K562 (cell line): ENCODE results near the gene IL6ST. TPM values are rescaled to one million over a fixed set of nuclear protein-coding genes. Genes with fewer than 3 reads are reported as not detected.
A peak's percentile ranks its signal among the peaks of the same experiment; 100 is the strongest.

Source experiments
- ETV1 ChIP-seq: fragments of 450-650 bp; conservative IDR thresholded peaks from 2 replicates; pipeline ENCODE4 v1.6.1; 2016; ENCODE audit warnings: missing genetic modification characterization, control low read depth, low read depth, missing compliant biosample characterization
- FIP1L1 ChIP-seq: fragments of 200-400 bp; formaldehyde crosslinking; IDR thresholded peaks from 2 replicates; pipeline ENCODE4 v1.6.1; 2018; ENCODE audit warnings: mild to moderate bottlenecking, low read depth, low read length; ENCODE audit not compliant: poor library complexity, severe bottlenecking
- HDAC6 ChIP-seq: IDR thresholded peaks from 2 replicates; pipeline ENCODE4 v1.6.1; 2012; ENCODE audit warnings: low read depth, mild to moderate bottlenecking, control low read depth, inconsistent platforms, low read length, moderate library complexity
- IFI16 ChIP-seq: fragments of 250-450 bp; sonication (Bioruptor Pico); IDR thresholded peaks from 2 replicates; pipeline ENCODE4 v2.1.2; 2022; ENCODE audit warnings: mild to moderate bottlenecking, inconsistent platforms
- IRF2 ChIP-seq: sonication (generic); formaldehyde crosslinking; IDR thresholded peaks from 2 replicates; pipeline ENCODE4 v1.8.1; 2022; ENCODE audit warnings: mild to moderate bottlenecking, missing genetic modification reagents
- JUNB ChIP-seq: fragments of 450-650 bp; formaldehyde crosslinking; conservative IDR thresholded peaks from 2 replicates; pipeline ENCODE4 v1.4.0; 2020; ENCODE audit warnings: mild to moderate bottlenecking
- L3MBTL2 ChIP-seq: fragments of 450-650 bp; IDR thresholded peaks from 2 replicates; pipeline ENCODE4 v1.6.1; 2016; ENCODE audit warnings: mild to moderate bottlenecking, moderate library complexity
- LCOR ChIP-seq: sonication (generic); formaldehyde crosslinking; IDR thresholded peaks from 2 replicates; pipeline ENCODE4 v1.8.0; 2022; ENCODE audit warnings: mild to moderate bottlenecking, missing genetic modification reagents
- MAFK ChIP-seq: IDR thresholded peaks from 2 replicates; pipeline ENCODE4 v1.6.1; 2011; ENCODE audit warnings: low read length, improper control_type of control experiment
- MEIS2 ChIP-seq: fragments of 450-650 bp; IDR thresholded peaks from 2 replicates; pipeline ENCODE4 v1.6.1; 2014; ENCODE audit warnings: mild to moderate bottlenecking; ENCODE audit not compliant: partially characterized antibody
- NFATC3 ChIP-seq: fragments of 450-650 bp; IDR thresholded peaks from 2 replicates; pipeline ENCODE4 v1.6.1; 2017; ENCODE audit warnings: mild to moderate bottlenecking
- NFXL1 ChIP-seq: fragments of 450-650 bp; formaldehyde crosslinking; IDR thresholded peaks from 2 replicates; pipeline ENCODE4 v1.4.0; 2021; ENCODE audit warnings: mild to moderate bottlenecking
- NR2C1 ChIP-seq, 2 experiments: fragments of 450-650 bp; IDR thresholded peaks; 2 replicates each; pipeline ENCODE4 v1.6.1; 2017; ENCODE audit warnings: mild to moderate bottlenecking in 2 of 2, antibody characterized with exemption in 1 of 2, inconsistent platforms in 1 of 2, missing compliant biosample characterization in 1 of 2, missing genetic modification characterization in 1 of 2
- POLR3A ChIP-seq: IDR thresholded peaks from 2 replicates; pipeline ENCODE4 v1.6.1; 2011; ENCODE audit warnings: borderline replicate concordance, mild to moderate bottlenecking, moderate library complexity; ENCODE audit not compliant: insufficient read length, insufficient read depth; ENCODE audit errors: extremely low read depth
- RBM22 ChIP-seq: fragments of 200-400 bp; formaldehyde crosslinking; IDR thresholded peaks from 2 replicates; pipeline ENCODE4 v1.6.1; 2018; ENCODE audit warnings: low read length, low read depth; ENCODE audit not compliant: poor library complexity, severe bottlenecking
- SP1 ChIP-seq: sonication (generic); formaldehyde crosslinking; IDR thresholded peaks from 2 replicates; pipeline ENCODE4 v1.8.1; 2022; ENCODE audit warnings: mild to moderate bottlenecking, missing genetic modification reagents
- TOE1 ChIP-seq, 2 experiments: fragments of 450-650 bp in 1 of 2; sonication (generic) in 1 of 2; formaldehyde crosslinking in 1 of 2; IDR thresholded peaks; 2 replicates each; pipeline versions ENCODE4 v1.7.1 to v1.8.0; 2016 to 2022; ENCODE audit warnings: borderline replicate concordance in 2 of 2, mild to moderate bottlenecking in 2 of 2, antibody characterized with exemption in 1 of 2, inconsistent platforms in 1 of 2, low read depth in 1 of 2, missing genetic modification reagents in 1 of 2, moderate library complexity in 1 of 2
- ZBTB17 ChIP-seq: fragments of 450-650 bp; formaldehyde crosslinking; IDR thresholded peaks from 2 replicates; pipeline ENCODE4 v1.4.0; 2020; ENCODE audit warnings: mild to moderate bottlenecking
- ZFX ChIP-seq: sonication (generic); formaldehyde crosslinking; IDR thresholded peaks from 2 replicates; pipeline ENCODE4 v1.8.0; 2022; ENCODE audit warnings: mild to moderate bottlenecking, missing genetic modification reagents, moderate library complexity
- ZNF282 ChIP-seq: sonication (generic); formaldehyde crosslinking; IDR thresholded peaks from 2 replicates; pipeline ENCODE4 v1.8.1; 2023; ENCODE audit warnings: missing genetic modification reagents
- ZNF408 ChIP-seq: fragments of 250-450 bp; sonication (Bioruptor Pico); IDR thresholded peaks from 2 replicates; pipeline ENCODE4 v1.4.0; 2020; ENCODE audit warnings: low read depth, mild to moderate bottlenecking, moderate library complexity
- ZNF830 ChIP-seq: fragments of 250-450 bp; sonication (Bioruptor Pico); IDR thresholded peaks from 2 replicates; pipeline ENCODE4 v1.5.0; 2021; ENCODE audit warnings: mild to moderate bottlenecking
- polyA plus RNA-seq, 8 experiments: library from polyadenylated mRNA; depleted of rRNA in 4 of 8; stranded (reverse) in 5 of 8; unstranded in 3 of 8; fragments of >200 nt; fragmentation: Nextera tagmentation in 2 of 8; fragmentation: Illumina TruSeq in 1 of 8; extraction: Ambion mirVana in 2 of 8; extraction: Trizol in 1 of 8; gene quantifications; 2 replicates each; pipeline versions ENCODE4 v1.2.1 to v1.2.3, GENCODE V29; 2011 to 2014; ENCODE audit warnings: inconsistent platforms in 1 of 8, missing spikeins in 1 of 8
- total RNA-seq, 7 experiments: library from RNA; depleted of rRNA in 6 of 7; stranded (reverse); fragments of >200 nt in 6 of 7; fragmentation: Illumina TruSeq in 2 of 7; extraction: Trizol in 2 of 7; gene quantifications; 2 replicates each; pipeline versions ENCODE4 v1.2.1 to v1.2.3, GENCODE V29; 2011 to 2021; ENCODE audit warnings: low replicate concordance in 1 of 7
- TF ChIP-seq, protein P1 (sequence below): sonication (generic); formaldehyde crosslinking; IDR thresholded peaks from 2 replicates; pipeline ENCODE4 v1.8.0; 2022; ENCODE audit warnings: mild to moderate bottlenecking, missing genetic modification reagents
- TF ChIP-seq, protein P2 (sequence below): fragments of 250-450 bp; sonication (Bioruptor Pico); IDR thresholded peaks from 2 replicates; pipeline ENCODE4 v1.5.0; 2021
- TF ChIP-seq, protein P3 (sequence below): fragments of 450-650 bp; IDR thresholded peaks from 2 replicates; pipeline ENCODE4 v1.6.1; 2016; ENCODE audit warnings: borderline replicate concordance
- TF ChIP-seq, protein P4 (sequence below): fragments of 250-450 bp; sonication (Bioruptor Pico); IDR thresholded peaks from 2 replicates; pipeline ENCODE4 v1.6.1; 2021; ENCODE audit warnings: mild to moderate bottlenecking

IL6ST gene
- total and polyA plus RNA-seq, 9 of the 15 experiments (the other 6 are each of a cell fraction or from before 2014, with no cell fraction given): 2.0 to 27.0 (median 7.9) TPM

DNA sequence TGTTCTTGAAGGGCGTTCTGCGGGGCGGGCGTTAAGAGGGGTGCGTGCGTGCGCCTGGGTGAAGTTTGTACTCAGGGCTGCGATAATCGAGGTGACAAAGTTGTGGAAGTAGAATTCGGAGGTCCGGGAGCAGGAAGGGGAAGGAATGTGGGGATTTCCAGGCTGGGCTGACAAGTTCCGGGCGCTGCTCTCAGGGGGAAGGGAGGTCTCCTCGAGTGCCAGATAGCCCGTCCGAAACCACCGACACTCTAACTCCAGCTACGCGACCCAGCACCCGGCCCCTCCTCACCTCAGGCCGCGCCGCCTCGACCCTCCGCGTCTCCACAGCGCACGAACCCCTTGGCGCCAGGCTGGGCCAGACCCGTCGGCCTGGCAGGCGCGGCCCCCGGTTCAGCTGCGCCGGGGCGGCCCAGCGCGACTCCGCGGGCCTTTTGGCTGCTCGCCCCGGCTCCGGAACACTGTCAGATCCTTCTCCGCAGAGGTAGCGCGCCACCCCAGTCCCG, at the start of gene IL6ST (continued):
- TF ChIP-seq NR2C1 (IDR thresholded peaks at IDR 0.05) (no peak), NR2C1 (tag; IDR thresholded peaks at IDR 0.05) (no peak), ZNF282 (CRISPR knock-in tag) (no peak), TOE1 (IDR thresholded peaks at IDR 0.05; ENCODE audit: borderline replicate concordance) (0 out of 2 replicates have a peak, but pooled peaks have one; percentile 25), TOE1 (CRISPR knock-in tag; IDR thresholded peaks at IDR 0.05; ENCODE audit: borderline replicate concordance, low read depth) (no peak), NFXL1 (CRISPR knock-in tag) (no peak), POLR3A (no peak), ZNF408 (CRISPR knock-in tag) (no peak), JUNB (no peak), ZBTB17 (CRISPR knock-in tag) (no peak; the same call in 1 of the 2 replicates), NFATC3 (no peak), RBM22 (no peak), LCOR (CRISPR knock-in tag) (no peak), ETV1 (tag) (0 out of 2 replicates have a peak, but pooled peaks have one; percentile 22), MAFK (no peak), MEIS2 (peak; percentile 42), ZNF830 (CRISPR knock-in tag) (0 out of 2 replicates have a peak, but pooled peaks have one; percentile 53), ZFX (peak; percentile 92), SP1 (CRISPR knock-in tag) (no peak), IRF2 (CRISPR knock-in tag) (no peak), FIP1L1 (no peak), IFI16 (CRISPR knock-in tag) (no peak), HDAC6 (no peak), L3MBTL2 (0 out of 2 replicates have a peak, but pooled peaks have one; percentile 4)
- TF ChIP-seq, protein P1, sequence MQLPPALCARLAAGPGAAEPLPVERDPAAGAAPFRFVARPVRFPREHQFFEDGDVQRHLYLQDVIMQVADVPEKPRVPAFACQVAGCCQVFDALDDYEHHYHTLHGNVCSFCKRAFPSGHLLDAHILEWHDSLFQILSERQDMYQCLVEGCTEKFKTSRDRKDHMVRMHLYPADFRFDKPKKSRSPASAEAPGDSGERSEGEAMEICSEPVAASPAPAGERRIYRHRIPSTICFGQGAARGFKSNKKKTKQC: no peak; the same call in 1 of the 2 replicates
- TF ChIP-seq, protein P2, sequence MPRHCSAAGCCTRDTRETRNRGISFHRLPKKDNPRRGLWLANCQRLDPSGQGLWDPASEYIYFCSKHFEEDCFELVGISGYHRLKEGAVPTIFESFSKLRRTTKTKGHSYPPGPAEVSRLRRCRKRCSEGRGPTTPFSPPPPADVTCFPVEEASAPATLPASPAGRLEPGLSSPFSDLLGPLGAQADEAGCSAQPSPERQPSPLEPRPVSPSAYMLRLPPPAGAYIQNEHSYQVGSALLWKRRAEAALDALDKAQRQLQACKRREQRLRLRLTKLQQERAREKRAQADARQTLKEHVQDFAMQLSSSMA (CRISPR knock-in tag): no peak
- TF ChIP-seq, protein P3, sequence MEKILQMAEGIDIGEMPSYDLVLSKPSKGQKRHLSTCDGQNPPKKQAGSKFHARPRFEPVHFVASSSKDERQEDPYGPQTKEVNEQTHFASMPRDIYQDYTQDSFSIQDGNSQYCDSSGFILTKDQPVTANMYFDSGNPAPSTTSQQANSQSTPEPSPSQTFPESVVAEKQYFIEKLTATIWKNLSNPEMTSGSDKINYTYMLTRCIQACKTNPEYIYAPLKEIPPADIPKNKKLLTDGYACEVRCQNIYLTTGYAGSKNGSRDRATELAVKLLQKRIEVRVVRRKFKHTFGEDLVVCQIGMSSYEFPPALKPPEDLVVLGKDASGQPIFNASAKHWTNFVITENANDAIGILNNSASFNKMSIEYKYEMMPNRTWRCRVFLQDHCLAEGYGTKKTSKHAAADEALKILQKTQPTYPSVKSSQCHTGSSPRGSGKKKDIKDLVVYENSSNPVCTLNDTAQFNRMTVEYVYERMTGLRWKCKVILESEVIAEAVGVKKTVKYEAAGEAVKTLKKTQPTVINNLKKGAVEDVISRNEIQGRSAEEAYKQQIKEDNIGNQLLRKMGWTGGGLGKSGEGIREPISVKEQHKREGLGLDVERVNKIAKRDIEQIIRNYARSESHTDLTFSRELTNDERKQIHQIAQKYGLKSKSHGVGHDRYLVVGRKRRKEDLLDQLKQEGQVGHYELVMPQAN: 0 out of 2 replicates have a peak, but pooled peaks have one; percentile 46
- TF ChIP-seq, protein P4, sequence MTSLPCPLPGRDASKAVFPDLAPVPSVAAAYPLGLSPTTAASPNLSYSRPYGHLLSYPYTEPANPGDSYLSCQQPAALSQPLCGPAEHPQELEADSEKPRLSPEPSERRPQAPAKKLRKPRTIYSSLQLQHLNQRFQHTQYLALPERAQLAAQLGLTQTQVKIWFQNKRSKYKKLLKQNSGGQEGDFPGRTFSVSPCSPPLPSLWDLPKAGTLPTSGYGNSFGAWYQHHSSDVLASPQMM (CRISPR knock-in tag): no peak
